Neural cell (in vitro differentiated cells): Measurements from ENCODE around the gene ELAC1. TPM values are rescaled to one million over a fixed set of nuclear protein-coding genes. Genes with fewer than 3 reads are reported as not detected.

Source experiments
- H2AFZ ChIP-seq: fragments of 200-600, 300-800 bp; sonication (generic), shearing (Covaris generic); 2 replicates; pipeline ENCODE4 v1.6.0; 2014; ENCODE audit warnings: low read depth, mild to moderate bottlenecking, antibody characterized with exemption, low read length, moderate library complexity
- H3F3A ChIP-seq: fragments of 200-600 bp; shearing (Covaris generic); 2 replicates; pipeline ENCODE4 v1.6.1; 2016; ENCODE audit warnings: mild to moderate bottlenecking, moderate library complexity, mixed read lengths, antibody characterized with exemption, low read length; ENCODE audit not compliant: insufficient read depth, poor library complexity, severe bottlenecking
- H3K27ac ChIP-seq: fragments of 200-600, 300-800 bp; sonication (generic), shearing (Covaris generic); 2 replicates; pipeline ENCODE4 v1.5.1; 2014; ENCODE audit warnings: mild to moderate bottlenecking, low read length, moderate library complexity
- H3K27me3 ChIP-seq: fragments of 300-800, 200-600 bp; sonication (generic), shearing (Covaris generic); 2 replicates; pipeline ENCODE4 v1.6.0; 2014; ENCODE audit warnings: mild to moderate bottlenecking, low read depth, low read length, moderate library complexity; ENCODE audit not compliant: insufficient read depth
- H3K36me3 ChIP-seq: fragments of 300-800, 200-600 bp; sonication (generic), shearing (Covaris generic); 2 replicates; pipeline ENCODE4 v1.5.1; 2014; ENCODE audit warnings: mild to moderate bottlenecking, antibody characterized with exemption, low read length, moderate library complexity; ENCODE audit not compliant: insufficient read depth
- H3K4me2 ChIP-seq: fragments of 300-800, 200-600 bp; sonication (generic), shearing (Covaris generic); 2 replicates; pipeline ENCODE4 v1.6.0; 2014; ENCODE audit warnings: mild to moderate bottlenecking, low read length
- H3K4me3 ChIP-seq: fragments of 300-800, 200-600 bp; sonication (generic), shearing (Covaris generic); 2 replicates; pipeline ENCODE4 v1.5.1; 2014; ENCODE audit warnings: mild to moderate bottlenecking, low read length, moderate library complexity
- H3K79me2 ChIP-seq: fragments of 200-600 bp; shearing (Covaris generic); replicated peaks from 2 replicates; pipeline ENCODE4 v1.6.0; 2014; ENCODE audit warnings: mild to moderate bottlenecking, low read length, moderate library complexity; ENCODE audit not compliant: insufficient read depth
- H3K9ac ChIP-seq: fragments of 300-800, 200-600 bp; sonication (generic), shearing (Covaris generic); 2 replicates; pipeline ENCODE4 v1.6.1; 2016; ENCODE audit warnings: mild to moderate bottlenecking, low read length, mixed read lengths
- H3K9me2 ChIP-seq: fragments of 200-600 bp; shearing (Covaris generic); 2 replicates; pipeline ENCODE4 v1.6.1; 2016; ENCODE audit warnings: mild to moderate bottlenecking, low read length, mixed read lengths; ENCODE audit not compliant: insufficient read depth
- H3K9me3 ChIP-seq: fragments of 200-600, 300-800 bp; sonication (generic), shearing (Covaris generic); 2 replicates; pipeline ENCODE4 v1.6.1; 2016; ENCODE audit warnings: mild to moderate bottlenecking, mixed run types, low read length, moderate library complexity, mixed read lengths
- H4K20me1 ChIP-seq: fragments of 200-600 bp; shearing (Covaris generic); 2 replicates; pipeline ENCODE4 v1.6.1; 2016; ENCODE audit warnings: mild to moderate bottlenecking, mixed run types; ENCODE audit not compliant: insufficient read depth
- EP300 ChIP-seq: fragments of 450-650 bp; conservative IDR thresholded peaks from 2 replicates; pipeline ENCODE4 v1.6.1; 2014; ENCODE audit warnings: antibody characterized with exemption, mild to moderate bottlenecking, moderate library complexity; ENCODE audit not compliant: poor library complexity, severe bottlenecking
- EZH2 ChIP-seq: fragments of 200-600, 300-800 bp; shearing (Covaris generic), sonication (generic); IDR thresholded peaks from 2 replicates; pipeline ENCODE4 v1.6.1; 2014; ENCODE audit warnings: antibody characterized with exemption, low read length, borderline replicate concordance, mild to moderate bottlenecking; ENCODE audit not compliant: insufficient read depth, poor library complexity, severe bottlenecking
- MXI1 ChIP-seq: fragments of 450-650 bp; conservative IDR thresholded peaks from 2 replicates; pipeline ENCODE4 v1.6.1; 2014; ENCODE audit warnings: antibody characterized with exemption, mild to moderate bottlenecking; ENCODE audit not compliant: poor library complexity, severe bottlenecking
- POLR2AphosphoS5 ChIP-seq: IDR thresholded peaks from 2 replicates; pipeline ENCODE4 v1.6.1; 2012
- RAD21 ChIP-seq: fragments of 450-650 bp; conservative IDR thresholded peaks from 2 replicates; pipeline ENCODE4 v1.6.1; 2014; ENCODE audit warnings: antibody characterized with exemption, mild to moderate bottlenecking, moderate library complexity
- SMC3 ChIP-seq: fragments of 450-650 bp; conservative IDR thresholded peaks from 2 replicates; pipeline ENCODE4 v1.6.1; 2014; ENCODE audit warnings: antibody characterized with exemption, mild to moderate bottlenecking, moderate library complexity; ENCODE audit not compliant: poor library complexity
- TAF1 ChIP-seq: IDR thresholded peaks from 2 replicates; pipeline ENCODE4 v1.6.1; 2012; ENCODE audit warnings: low read depth
- polyA plus RNA-seq: library from polyadenylated mRNA; depleted of rRNA; stranded (reverse); fragments of >200 nt; gene quantifications from 2 replicates; pipeline ENCODE4 v1.2.3, GENCODE V29; 2014
- TF ChIP-seq, protein P1 (sequence below): IDR thresholded peaks from 2 replicates; pipeline ENCODE4 v1.6.1; 2012; ENCODE audit warnings: borderline replicate concordance
- TF ChIP-seq, protein P2 (sequence below): fragments of 450-650 bp; IDR thresholded peaks from 2 replicates; pipeline ENCODE4 v1.5.1; 2014; ENCODE audit warnings: antibody characterized with exemption, mild to moderate bottlenecking, moderate library complexity; ENCODE audit not compliant: poor library complexity, severe bottlenecking

ELAC1 gene
- polyA plus RNA-seq, 1 donor from 2014 or later, result 20.6 TPM

DNA sequence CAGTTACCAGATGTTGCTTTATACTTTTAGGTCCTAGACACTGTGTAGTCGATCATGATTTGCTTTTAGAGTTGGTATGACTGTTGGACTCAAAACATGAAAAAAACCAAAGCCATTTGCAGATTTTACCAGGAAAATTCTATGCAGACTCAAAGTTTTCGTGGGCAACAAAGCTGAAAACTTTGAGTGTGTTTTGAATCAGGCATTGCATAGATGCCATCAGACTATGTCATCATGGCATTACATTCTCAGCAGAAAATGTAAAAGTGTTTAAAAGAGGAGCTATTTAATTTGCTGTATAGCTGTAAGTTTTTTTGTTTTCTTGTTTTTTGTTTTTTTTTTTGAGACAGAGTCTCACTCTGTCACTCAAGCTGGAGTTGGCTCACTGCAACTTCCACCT is 43.5 kb upstream of the ELAC1 start:
- H3K9me3 ChIP-seq, result peaks cover 6% of the 10 kb centered on the region
- H3K36me3 ChIP-seq, result peaks cover 17% of the 10 kb centered on the region
- no peaks in the 10 kb centered on the region for H3F3A ChIP-seq
- no peaks in the 10 kb centered on the region for H3K27me3 ChIP-seq
- no peaks in the 10 kb centered on the region for H3K9me2 ChIP-seq
- H3K4me3 ChIP-seq, result no peak overlapping the region
- H3K27ac ChIP-seq, result no peak overlapping the region
- no peaks in the 10 kb centered on the region for H4K20me1 ChIP-seq
- H3K9ac ChIP-seq, result no peak overlapping the region
- H2AFZ ChIP-seq, result no peak overlapping the region
- H3K4me2 ChIP-seq, result no peak overlapping the region
- TF ChIP-seq SMC3, result no peak
- no peak for TF ChIP-seq RAD21
- TF ChIP-seq MXI1, result no peak
- TF ChIP-seq, protein P1, sequence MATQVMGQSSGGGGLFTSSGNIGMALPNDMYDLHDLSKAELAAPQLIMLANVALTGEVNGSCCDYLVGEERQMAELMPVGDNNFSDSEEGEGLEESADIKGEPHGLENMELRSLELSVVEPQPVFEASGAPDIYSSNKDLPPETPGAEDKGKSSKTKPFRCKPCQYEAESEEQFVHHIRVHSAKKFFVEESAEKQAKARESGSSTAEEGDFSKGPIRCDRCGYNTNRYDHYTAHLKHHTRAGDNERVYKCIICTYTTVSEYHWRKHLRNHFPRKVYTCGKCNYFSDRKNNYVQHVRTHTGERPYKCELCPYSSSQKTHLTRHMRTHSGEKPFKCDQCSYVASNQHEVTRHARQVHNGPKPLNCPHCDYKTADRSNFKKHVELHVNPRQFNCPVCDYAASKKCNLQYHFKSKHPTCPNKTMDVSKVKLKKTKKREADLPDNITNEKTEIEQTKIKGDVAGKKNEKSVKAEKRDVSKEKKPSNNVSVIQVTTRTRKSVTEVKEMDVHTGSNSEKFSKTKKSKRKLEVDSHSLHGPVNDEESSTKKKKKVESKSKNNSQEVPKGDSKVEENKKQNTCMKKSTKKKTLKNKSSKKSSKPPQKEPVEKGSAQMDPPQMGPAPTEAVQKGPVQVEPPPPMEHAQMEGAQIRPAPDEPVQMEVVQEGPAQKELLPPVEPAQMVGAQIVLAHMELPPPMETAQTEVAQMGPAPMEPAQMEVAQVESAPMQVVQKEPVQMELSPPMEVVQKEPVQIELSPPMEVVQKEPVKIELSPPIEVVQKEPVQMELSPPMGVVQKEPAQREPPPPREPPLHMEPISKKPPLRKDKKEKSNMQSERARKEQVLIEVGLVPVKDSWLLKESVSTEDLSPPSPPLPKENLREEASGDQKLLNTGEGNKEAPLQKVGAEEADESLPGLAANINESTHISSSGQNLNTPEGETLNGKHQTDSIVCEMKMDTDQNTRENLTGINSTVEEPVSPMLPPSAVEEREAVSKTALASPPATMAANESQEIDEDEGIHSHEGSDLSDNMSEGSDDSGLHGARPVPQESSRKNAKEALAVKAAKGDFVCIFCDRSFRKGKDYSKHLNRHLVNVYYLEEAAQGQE, result no peak
- TF ChIP-seq, protein P2, sequence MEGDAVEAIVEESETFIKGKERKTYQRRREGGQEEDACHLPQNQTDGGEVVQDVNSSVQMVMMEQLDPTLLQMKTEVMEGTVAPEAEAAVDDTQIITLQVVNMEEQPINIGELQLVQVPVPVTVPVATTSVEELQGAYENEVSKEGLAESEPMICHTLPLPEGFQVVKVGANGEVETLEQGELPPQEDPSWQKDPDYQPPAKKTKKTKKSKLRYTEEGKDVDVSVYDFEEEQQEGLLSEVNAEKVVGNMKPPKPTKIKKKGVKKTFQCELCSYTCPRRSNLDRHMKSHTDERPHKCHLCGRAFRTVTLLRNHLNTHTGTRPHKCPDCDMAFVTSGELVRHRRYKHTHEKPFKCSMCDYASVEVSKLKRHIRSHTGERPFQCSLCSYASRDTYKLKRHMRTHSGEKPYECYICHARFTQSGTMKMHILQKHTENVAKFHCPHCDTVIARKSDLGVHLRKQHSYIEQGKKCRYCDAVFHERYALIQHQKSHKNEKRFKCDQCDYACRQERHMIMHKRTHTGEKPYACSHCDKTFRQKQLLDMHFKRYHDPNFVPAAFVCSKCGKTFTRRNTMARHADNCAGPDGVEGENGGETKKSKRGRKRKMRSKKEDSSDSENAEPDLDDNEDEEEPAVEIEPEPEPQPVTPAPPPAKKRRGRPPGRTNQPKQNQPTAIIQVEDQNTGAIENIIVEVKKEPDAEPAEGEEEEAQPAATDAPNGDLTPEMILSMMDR, result no peak
- no peak for TF ChIP-seq EZH2
- no peak for TF ChIP-seq POLR2AphosphoS5
- no peak for TF ChIP-seq EP300
- TF ChIP-seq TAF1, result no peak
- H3K79me2 ChIP-seq, result no peaks in the 10 kb centered on the region

DNA sequence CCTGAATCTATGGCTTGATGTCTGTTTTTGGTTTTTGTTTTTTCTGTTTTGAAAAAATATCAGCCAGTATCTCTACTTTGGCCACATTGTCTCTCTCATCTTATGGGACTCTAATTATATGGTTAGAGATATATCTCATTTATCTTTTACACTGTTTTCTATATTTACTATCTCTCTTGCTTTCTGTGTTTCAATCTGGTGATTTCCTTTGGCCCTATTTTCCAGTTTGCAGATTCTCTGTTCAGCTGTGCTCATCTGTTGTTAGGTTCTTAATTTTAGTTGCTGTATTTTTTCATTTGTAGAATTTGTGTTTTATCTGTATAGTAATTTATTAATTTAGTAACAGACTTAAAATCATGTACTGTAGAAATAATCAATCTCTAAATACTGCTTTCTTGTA is 41.3 kb upstream of the ELAC1 start:
- Histone ChIP-seq H3K79me2 (no peaks in the 10 kb centered on the region), H3K9me3 (peaks cover 6% of the 10 kb centered on the region), H3K27me3 (no peaks in the 10 kb centered on the region), H3K4me3 (no peak overlapping the region), H3F3A (no peaks in the 10 kb centered on the region), H2AFZ (no peak overlapping the region), H3K4me2 (no peak overlapping the region), H3K9me2 (no peaks in the 10 kb centered on the region), H3K36me3 (peaks cover 13% of the 10 kb centered on the region), H4K20me1 (no peaks in the 10 kb centered on the region), H3K27ac (no peak overlapping the region), H3K9ac (no peak overlapping the region)
- TF ChIP-seq, protein P2, result no peak
- TF ChIP-seq, protein P1, result no peak
- TF ChIP-seq EP300 (no peak), SMC3 (no peak), MXI1 (no peak), POLR2AphosphoS5 (no peak), RAD21 (no peak), TAF1 (no peak)
